Suprapubic skin (tissue), 3 donors: ENCODE data around the gene COQ7.

Experiments
- POLR2A ChIP-seq, 2 donors: fragments of 450-650 bp; IDR thresholded peaks; one replicate each; pipeline ENCODE4 v1.6.1; 2017; ENCODE audit warnings: antibody characterized with exemption in 2 of 2, mild to moderate bottlenecking in 2 of 2, moderate library complexity in 2 of 2
- TF ChIP-seq, protein P1 (sequence below), 2 donors: fragments of 200-600 bp in 1 of 2; fragments of 450-650 bp in 1 of 2; sonication (generic) in 1 of 2; IDR thresholded peaks; one replicate each; pipeline ENCODE4 v1.5.1; 2016 to 2019; ENCODE audit warnings: antibody characterized with exemption in 2 of 2, mild to moderate bottlenecking in 1 of 2, moderate library complexity in 1 of 2

DNA sequence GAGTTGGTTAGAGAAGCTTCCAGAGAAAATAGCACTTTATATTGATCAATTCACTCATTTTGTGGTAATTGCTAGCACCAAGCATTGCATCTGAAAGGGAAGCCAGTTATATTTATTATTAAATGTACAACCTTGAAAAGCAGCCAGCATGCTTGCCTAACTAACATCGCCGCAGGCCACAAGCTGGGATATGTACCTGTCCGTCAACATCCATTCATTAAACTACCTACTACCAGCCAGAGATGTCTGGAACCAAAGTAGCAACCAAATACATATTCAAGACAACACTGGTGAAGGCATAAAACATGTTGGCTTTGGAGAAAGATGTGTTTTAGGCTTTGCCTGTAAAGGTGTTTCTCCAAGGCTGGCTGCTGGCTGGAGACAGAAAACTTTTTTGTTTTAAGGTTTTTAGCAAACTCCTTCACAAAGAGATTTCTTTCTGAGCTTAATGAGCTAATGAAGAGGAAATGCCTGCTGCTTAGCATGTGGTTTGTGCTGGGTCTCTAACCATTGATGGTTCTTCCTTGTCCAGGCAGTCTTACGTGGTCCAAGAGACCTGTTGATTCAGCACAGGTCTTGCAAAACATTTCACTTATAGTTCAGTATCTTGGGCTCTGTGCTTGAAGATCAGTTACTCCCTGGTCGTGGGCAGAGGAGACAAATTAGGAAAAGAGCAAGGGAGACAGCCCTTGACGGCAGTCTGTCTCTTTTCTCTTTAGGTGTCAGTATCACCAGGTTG is 49.5 kb downstream of the COQ7 start:
- no peak for TF ChIP-seq POLR2A (IDR thresholded peaks at IDR 0.05)
- TF ChIP-seq, protein P1, sequence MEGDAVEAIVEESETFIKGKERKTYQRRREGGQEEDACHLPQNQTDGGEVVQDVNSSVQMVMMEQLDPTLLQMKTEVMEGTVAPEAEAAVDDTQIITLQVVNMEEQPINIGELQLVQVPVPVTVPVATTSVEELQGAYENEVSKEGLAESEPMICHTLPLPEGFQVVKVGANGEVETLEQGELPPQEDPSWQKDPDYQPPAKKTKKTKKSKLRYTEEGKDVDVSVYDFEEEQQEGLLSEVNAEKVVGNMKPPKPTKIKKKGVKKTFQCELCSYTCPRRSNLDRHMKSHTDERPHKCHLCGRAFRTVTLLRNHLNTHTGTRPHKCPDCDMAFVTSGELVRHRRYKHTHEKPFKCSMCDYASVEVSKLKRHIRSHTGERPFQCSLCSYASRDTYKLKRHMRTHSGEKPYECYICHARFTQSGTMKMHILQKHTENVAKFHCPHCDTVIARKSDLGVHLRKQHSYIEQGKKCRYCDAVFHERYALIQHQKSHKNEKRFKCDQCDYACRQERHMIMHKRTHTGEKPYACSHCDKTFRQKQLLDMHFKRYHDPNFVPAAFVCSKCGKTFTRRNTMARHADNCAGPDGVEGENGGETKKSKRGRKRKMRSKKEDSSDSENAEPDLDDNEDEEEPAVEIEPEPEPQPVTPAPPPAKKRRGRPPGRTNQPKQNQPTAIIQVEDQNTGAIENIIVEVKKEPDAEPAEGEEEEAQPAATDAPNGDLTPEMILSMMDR (IDR thresholded peaks at IDR 0.05): no peak
